ENCODE data around the gene MUCL3. TPM values are rescaled to one million over a fixed set of nuclear protein-coding genes. Genes with fewer than 3 reads are reported as not detected.
A peak's percentile ranks its signal among the peaks of the same experiment; 100 is the strongest.

Gene MUCL3
- total and polyA plus RNA-seq, 8 donors: 0.87 to 346 (median 76.8) TPM

- peaks cover 0 to 24% (median 18%) of the 10 kb centered on the region in 4 donors for H3K4me1 ChIP-seq
- no peak for TF ChIP-seq POLR2A (IDR thresholded peaks at IDR 0.05)
- no peak for TF ChIP-seq EP300 (IDR thresholded peaks at IDR 0.05)
- TF ChIP-seq, protein P1, sequence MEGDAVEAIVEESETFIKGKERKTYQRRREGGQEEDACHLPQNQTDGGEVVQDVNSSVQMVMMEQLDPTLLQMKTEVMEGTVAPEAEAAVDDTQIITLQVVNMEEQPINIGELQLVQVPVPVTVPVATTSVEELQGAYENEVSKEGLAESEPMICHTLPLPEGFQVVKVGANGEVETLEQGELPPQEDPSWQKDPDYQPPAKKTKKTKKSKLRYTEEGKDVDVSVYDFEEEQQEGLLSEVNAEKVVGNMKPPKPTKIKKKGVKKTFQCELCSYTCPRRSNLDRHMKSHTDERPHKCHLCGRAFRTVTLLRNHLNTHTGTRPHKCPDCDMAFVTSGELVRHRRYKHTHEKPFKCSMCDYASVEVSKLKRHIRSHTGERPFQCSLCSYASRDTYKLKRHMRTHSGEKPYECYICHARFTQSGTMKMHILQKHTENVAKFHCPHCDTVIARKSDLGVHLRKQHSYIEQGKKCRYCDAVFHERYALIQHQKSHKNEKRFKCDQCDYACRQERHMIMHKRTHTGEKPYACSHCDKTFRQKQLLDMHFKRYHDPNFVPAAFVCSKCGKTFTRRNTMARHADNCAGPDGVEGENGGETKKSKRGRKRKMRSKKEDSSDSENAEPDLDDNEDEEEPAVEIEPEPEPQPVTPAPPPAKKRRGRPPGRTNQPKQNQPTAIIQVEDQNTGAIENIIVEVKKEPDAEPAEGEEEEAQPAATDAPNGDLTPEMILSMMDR (IDR thresholded peaks at IDR 0.05): no peak
- no peak for TF ChIP-seq POLR2AphosphoS5 (IDR thresholded peaks at IDR 0.05)
- H3K36me3 ChIP-seq: no peaks in the 10 kb centered on the region
- H3K27me3 ChIP-seq: no peaks in the 10 kb centered on the region
- intact Hi-C loops (cut with DNase I; ENCODE audit: low total_unique reads): no loop called here
- no peaks in the 10 kb centered on the region for H3K9me3 ChIP-seq
- no peak for DNase-seq
- H3K4me3 ChIP-seq: no peak overlapping the region
- 68 to 79% (median 75%) methylated on average over 4 of the region's 4 CpGs for WGBS, 5 donors
- no peak overlapping the region for H3K27ac ChIP-seq
These were observed 38.9 kb downstream of the MUCL3 start for GRCh38 chr6:30979690-30980089.

DNA sequence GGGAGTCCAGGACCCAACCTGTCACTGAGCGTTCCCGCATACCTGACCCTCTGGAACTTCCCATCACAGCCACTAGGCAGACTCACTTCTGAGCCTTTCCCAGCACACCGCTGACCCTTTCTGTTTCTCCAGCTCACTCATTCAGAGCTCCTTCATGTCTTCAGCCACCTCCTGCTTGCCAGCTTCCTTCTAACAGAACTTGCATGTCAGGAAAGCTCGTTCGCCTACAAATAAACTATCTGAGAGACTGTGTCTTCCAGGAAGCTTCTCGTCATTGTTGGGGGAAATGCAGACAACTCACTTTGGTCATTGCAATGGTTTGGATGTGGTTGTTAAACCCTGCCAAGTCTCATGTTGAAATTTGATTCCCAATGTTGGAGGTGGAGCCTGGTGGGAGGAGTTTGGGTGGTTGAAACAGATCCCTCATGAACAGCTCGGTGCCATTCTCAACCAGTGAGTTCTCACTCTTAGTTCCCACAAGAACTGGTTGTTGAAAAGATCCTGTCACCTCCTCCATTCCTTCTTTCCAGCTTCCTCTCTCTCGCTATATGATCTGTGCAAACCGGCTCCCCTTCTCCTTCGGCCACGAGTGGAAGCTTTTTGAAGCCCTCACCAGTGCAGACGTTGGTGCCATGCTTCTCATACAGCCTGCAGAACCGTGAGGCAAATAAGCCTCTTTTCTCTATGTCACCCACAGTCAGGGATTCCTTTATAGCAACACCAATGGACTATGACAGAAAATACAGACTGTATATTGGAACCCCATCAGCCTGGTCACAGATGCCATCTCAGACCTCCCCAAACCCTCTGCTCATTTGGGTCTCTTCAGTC lies 41.4 kb downstream of the MUCL3 start:
- H3K36me3 ChIP-seq: no peaks in the 10 kb centered on the region
- TF ChIP-seq POLR2AphosphoS5 (IDR thresholded peaks at IDR 0.05) (peak in 1 of 3 donors; percentile 65), POLR2A (IDR thresholded peaks at IDR 0.05) (no peak)
- TF ChIP-seq, protein P1 (IDR thresholded peaks at IDR 0.05): peak in 2 of 7 experiments; percentile 8 to 16
- H3K4me1 ChIP-seq: peaks cover 0 to 24% (median 18%) of the 10 kb centered on the region in 4 donors
- intact Hi-C loops (cut with DNase I; ENCODE audit: low total_unique reads): no loop called here
- peak; percentile 52 to 75 for DNase-seq
- H3K27ac ChIP-seq: peak overlapping the region in 4 of 5 donors; percentile 1 to 54 (median 42)
- H3K27me3 ChIP-seq: no peaks in the 10 kb centered on the region
- H3K4me3 ChIP-seq: peak overlapping the region in 1 of 4 donors; percentile 29
- H3K9me3 ChIP-seq: no peaks in the 10 kb centered on the region
- WGBS, 5 donors: 12 to 21% (median 16%) methylated on average over 13 of the region's 13 CpGs

DNA sequence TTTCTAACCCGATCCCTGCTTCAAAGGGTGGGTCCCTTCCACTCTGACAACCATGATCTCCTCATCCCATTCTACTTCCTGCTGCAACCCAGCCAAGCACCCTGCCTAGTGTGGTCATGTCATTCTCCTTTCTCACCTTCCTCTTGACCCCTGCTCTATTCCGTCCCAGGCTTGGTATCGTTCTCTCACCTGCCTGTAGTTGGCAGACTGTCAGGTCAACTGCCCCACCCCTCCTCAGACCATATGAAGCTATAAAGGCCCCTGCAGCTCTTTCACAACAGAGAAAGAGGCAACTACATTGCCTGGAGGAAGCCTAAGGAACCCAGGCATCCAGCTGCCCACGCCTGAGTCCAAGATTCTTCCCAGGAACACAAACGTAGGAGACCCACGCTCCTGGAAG lies 42.7 kb downstream of the MUCL3 start, which contains the start of gene MUC21:
Gene MUC21, plus strand, starts transcription at position 280 of the 400 bp plus-strand sequence. CDS start 241 bp downstream, outside the sequence.
- Histone ChIP-seq H3K4me3 (no peak within 1 kb of the TSS), H3K9me3 (no peaks in the 10 kb centered on the region), H3K4me1 (peaks cover 0 to 24% (median 18%) of the 10 kb centered on the region in 4 donors), H3K27me3 (no peaks in the 10 kb centered on the region), H3K27ac (peak within 1 kb of the TSS in 2 of 5 donors; percentile 1 to 47), H3K36me3 (no peaks in the 10 kb centered on the region)
- 50 to 62% (median 59%) methylated on average over 6 of the region's 6 CpGs for WGBS, 5 donors
- TF ChIP-seq, protein P1 (IDR thresholded peaks at IDR 0.05): no peak
- peak in 1 of 3 donors; percentile 6 for TF ChIP-seq POLR2AphosphoS5 (IDR thresholded peaks at IDR 0.05)
- DNase-seq: peak in 1 of 2 donors; percentile 27
- intact Hi-C loops (cut with DNase I; ENCODE audit: low total_unique reads): no loop called here

- Histone ChIP-seq H3K4me1 (peaks cover 0 to 17% (median 15%) of the 10 kb centered on the region in 4 donors), H3K27me3 (no peaks in the 10 kb centered on the region), H3K36me3 (no peaks in the 10 kb centered on the region), H3K27ac (no peak overlapping the region), H3K9me3 (no peaks in the 10 kb centered on the region), H3K4me3 (no peak overlapping the region)
- 12 to 61% (median 50%) methylated on average over 5 of the region's 5 CpGs for WGBS, 5 donors
- TF ChIP-seq EP300 (IDR thresholded peaks at IDR 0.05) (no peak), POLR2A (IDR thresholded peaks at IDR 0.05) (no peak), POLR2AphosphoS5 (IDR thresholded peaks at IDR 0.05) (no peak)
- TF ChIP-seq, protein P1 (IDR thresholded peaks at IDR 0.05): no peak
- intact Hi-C loops (cut with DNase I; ENCODE audit: low total_unique reads): no loop called here
- no peak for DNase-seq
These were observed 44.7 kb downstream of the MUCL3 start for GRCh38 chr6:30985490-30985889.
